Right lobe of liver (tissue), 6 donors: ENCODE measurements around the gene CCBE1. TPM values are rescaled to one million over a fixed set of nuclear protein-coding genes. Genes with fewer than 3 reads are reported as not detected.

Experiments used
- ATAC-seq, 4 donors: fragments of 200-7000 bp; cut with Tn5 transposase; one replicate each; pipeline ENCODE4 v1.9.1; 2020; ENCODE audit warnings: mild to moderate bottlenecking in 4 of 4, moderate library complexity in 4 of 4
- DNase-seq, 3 donors: peaks; one replicate each; pipeline ENCODE4 v3.0.0-alpha.2; 2020
- H3K27ac ChIP-seq, 3 donors: fragments of 200-600 bp; one replicate each; pipeline ENCODE4 v1.8.0; 2022
- H3K27me3 ChIP-seq, 2 donors: fragments of 200-600 bp; one replicate each; pipeline ENCODE4 v1.8.0; 2022
- H3K36me3 ChIP-seq, 4 donors: fragments of 200-600 bp; sonication (generic) in 1 of 4; one replicate each; pipeline versions ENCODE4 v1.5.1 to v1.8.0; 2017 to 2022; ENCODE audit warnings: control low read depth in 1 of 4
- H3K4me1 ChIP-seq, 4 donors: fragments of 200-600 bp; sonication (generic) in 1 of 4; one replicate each; pipeline versions ENCODE4 v1.5.1 to v1.8.0; 2017 to 2022; ENCODE audit warnings: control low read depth in 1 of 4
- H3K4me3 ChIP-seq, 3 donors: fragments of 200-600 bp; one replicate each; pipeline ENCODE4 v1.8.0; 2022
- H3K9me3 ChIP-seq, 4 donors: fragments of 200-600 bp; sonication (generic) in 1 of 4; one replicate each; pipeline versions ENCODE4 v1.5.1 to v1.8.0; 2017 to 2022; ENCODE audit warnings: control low read depth in 1 of 4
- CTCF ChIP-seq, 4 donors: fragments of 200-600 bp in 3 of 4; fragments of 450-650 bp in 1 of 4; IDR thresholded peaks; one replicate each; pipeline versions ENCODE4 v1.5.1 to v1.8.0; 2016 to 2022; ENCODE audit warnings: antibody characterized with exemption in 4 of 4, mild to moderate bottlenecking in 2 of 4
- POLR2A ChIP-seq: fragments of 450-650 bp; IDR thresholded peaks from one replicate; pipeline ENCODE4 v1.6.1; 2017; ENCODE audit warnings: antibody characterized with exemption, mild to moderate bottlenecking
- WGBS: methylation state at CpG from one replicate; pipeline ENCODE4 v1.1.6; 2018; ENCODE audit warnings: low coverage, low lambda C conversion rate; ENCODE audit not compliant: insufficient coverage; ENCODE audit errors: missing lambda C conversion rate; 5-methylcytosine and 5-hydroxymethylcytosine counted together
- intact Hi-C, 2 donors: fragments of 100-400 bp; cut with DNase I; formaldehyde crosslinking; loops; one replicate each; pipeline versions ENCODE4 v1.11.2 to v1.14.1; 2022
- total RNA-seq, 6 experiments: library from RNA; depleted of rRNA in 2 of 6; stranded (reverse); fragments of >200 nt in 2 of 6; fragmentation: NEBNext Ultra II Directional in 3 of 6; extraction: Animal tissue kit (Norgen Biotek cat#: 25700) in 3 of 6; gene quantifications; one replicate each; pipeline versions ENCODE4 v1.1.0 to v1.2.4, GENCODE V29; 2016 to 2023
- donor health status: DM: no; HTN: yes; CAD: no.
- donor health status: DM: no; HTN: no; CAD: no.
- donor health status: DM: no; HTN: no; CAD: no.
- donor health status: DM: no; HTN: yes; CAD: no.
- donor health status: DM: no; HTN: yes; CAD: no.

CCBE1 gene
- total RNA-seq, 6 experiments from 2014 or later, result 2.7 to 6.9 (median 4.3) TPM

- no peaks in the 10 kb centered on the region for H3K9me3 ChIP-seq
- H3K27me3 ChIP-seq, result no peaks in the 10 kb centered on the region
- TF ChIP-seq POLR2A (no peak), CTCF (IDR thresholded peaks at IDR 0.05) (no peak)
- no peaks in the 10 kb centered on the region for H3K36me3 ChIP-seq
- no peak for ATAC-seq
- H3K4me3 ChIP-seq, result no peak overlapping the region
- no peak overlapping the region for H3K27ac ChIP-seq
- H3K4me1 ChIP-seq, result no peaks in the 10 kb centered on the region
- no peak for DNase-seq
- intact Hi-C loops, result no loop called here
- 68% methylated on average over 4 of the region's 4 CpGs for WGBS
These were observed 308.4 kb downstream of the CCBE1 start for GRCh38 chr18:59388817-59389216.

DNA sequence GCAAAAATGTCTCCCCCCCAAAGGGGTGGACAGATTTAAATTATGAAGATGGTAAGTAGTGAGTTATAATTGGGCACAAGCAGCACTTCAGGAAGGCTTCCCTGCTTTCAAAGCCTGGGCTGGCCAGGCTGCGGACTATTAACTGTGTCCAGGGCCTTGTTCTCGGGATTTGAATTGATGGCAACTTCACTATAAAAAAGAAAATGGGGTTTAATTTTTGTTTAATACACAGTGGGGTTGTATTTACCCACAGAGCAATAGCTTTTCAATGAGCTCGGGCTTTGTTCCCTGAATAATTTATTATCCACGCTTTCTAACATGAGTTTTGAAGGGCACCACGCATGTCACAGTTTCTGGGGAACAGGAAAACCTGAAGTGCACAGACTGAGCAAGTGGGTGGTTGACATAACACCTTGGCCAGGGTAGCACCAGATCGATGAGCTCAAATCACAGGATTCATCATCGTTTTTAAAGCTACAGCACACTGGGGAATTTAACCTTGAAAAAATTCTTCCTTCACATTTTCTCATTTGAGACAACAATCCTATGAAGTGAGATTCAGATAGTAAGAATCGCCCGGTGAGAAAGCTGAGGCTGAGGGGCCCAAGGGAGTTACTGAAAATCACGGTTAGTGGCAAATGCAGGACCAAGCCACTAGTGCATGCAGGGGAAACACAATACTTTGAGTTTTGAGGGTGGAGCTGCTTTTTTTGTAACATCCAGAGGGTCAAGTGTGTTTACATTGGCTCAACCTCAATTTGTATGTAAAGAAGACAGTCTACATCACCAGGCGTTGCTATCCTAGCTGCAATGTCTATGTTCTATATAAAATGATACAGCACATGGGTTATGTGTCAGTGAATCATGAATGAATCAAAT is 309.3 kb downstream of the CCBE1 start:
- intact Hi-C loops, result no loop called here
- no peaks in the 10 kb centered on the region for H3K9me3 ChIP-seq
- peak in 1 of 4 donors; percentile 40 for ATAC-seq
- no peak for DNase-seq
- H3K4me1 ChIP-seq, result no peaks in the 10 kb centered on the region
- no peak overlapping the region for H3K4me3 ChIP-seq
- H3K27ac ChIP-seq, result no peak overlapping the region
- TF ChIP-seq POLR2A (no peak), CTCF (IDR thresholded peaks at IDR 0.05) (no peak)
- H3K27me3 ChIP-seq, result no peaks in the 10 kb centered on the region
- 55% methylated on average over 11 of the region's 11 CpGs for WGBS
- no peaks in the 10 kb centered on the region for H3K36me3 ChIP-seq

- 77% methylated on average over 7 of the region's 8 CpGs for WGBS
- no peaks in the 10 kb centered on the region for H3K4me1 ChIP-seq
- no peaks in the 10 kb centered on the region for H3K27me3 ChIP-seq
- H3K9me3 ChIP-seq, result no peaks in the 10 kb centered on the region
- DNase-seq, result no peak
- no peak overlapping the region for H3K4me3 ChIP-seq
- H3K36me3 ChIP-seq, result no peaks in the 10 kb centered on the region
- H3K27ac ChIP-seq, result no peak overlapping the region
- intact Hi-C loops, result no loop called here
- no peak for TF ChIP-seq CTCF (IDR thresholded peaks at IDR 0.05)
- TF ChIP-seq POLR2A, result no peak
- ATAC-seq, result no peak
These were observed 310.1 kb downstream of the CCBE1 start for GRCh38 chr18:59386909-59387686.

DNA sequence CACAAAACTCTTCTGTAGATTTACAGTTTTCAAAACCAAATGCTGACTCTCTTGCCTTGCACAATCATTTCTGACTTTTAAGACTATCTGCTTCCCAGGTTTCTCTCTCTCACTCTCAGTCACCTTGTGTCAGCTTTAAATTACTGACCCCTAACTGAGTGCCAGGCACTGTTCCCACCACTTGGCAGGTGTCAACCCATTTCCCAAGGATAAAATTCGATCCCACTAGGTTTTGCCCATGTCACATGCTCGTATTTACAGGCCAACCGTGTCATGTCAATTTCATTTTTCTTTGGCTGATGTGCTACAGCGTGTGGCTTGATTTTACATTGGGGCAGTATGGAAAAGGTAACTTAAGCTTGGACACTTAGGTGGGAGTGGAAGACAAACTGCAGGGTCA is 312.0 kb downstream of the CCBE1 start:
- 62% methylated on average over 4 of the region's 4 CpGs for WGBS
- intact Hi-C loops, result no loop called here
- no peaks in the 10 kb centered on the region for H3K27me3 ChIP-seq

More for the DNA sequence above, 312.0 kb downstream of the CCBE1 start:
- no peak for DNase-seq
- no peak for ATAC-seq
- no peak overlapping the region for H3K27ac ChIP-seq
- H3K4me1 ChIP-seq, result no peaks in the 10 kb centered on the region
- TF ChIP-seq POLR2A (no peak), CTCF (IDR thresholded peaks at IDR 0.05) (no peak)
- no peaks in the 10 kb centered on the region for H3K9me3 ChIP-seq
- H3K4me3 ChIP-seq, result no peak overlapping the region
- no peaks in the 10 kb centered on the region for H3K36me3 ChIP-seq
